ENCODE measurements around the gene TAF1C.

GRCh38 chr16:84207879-84208278 is 21.0 kb upstream of the TAF1C start:
- TF ChIP-seq CTCF (IDR thresholded peaks at IDR 0.05): no peak
- no peak for TF ChIP-seq POLR2A (IDR thresholded peaks at IDR 0.05)

Data from uterus (tissue), 2 donors.